ENCODE results near the gene TBC1D4. TPM values are rescaled to one million over a fixed set of nuclear protein-coding genes. Genes with fewer than 3 reads are reported as not detected.
"Not testable (repeated sequence)": the region's sequence is repeated elsewhere in the genome, so short reads cannot be mapped to it uniquely, and the experiment has no call there.

The TBC1D4 gene
- total and polyA plus RNA-seq, 2 experiments from 2014 or later = 5.5 to 13.5 TPM

DNA sequence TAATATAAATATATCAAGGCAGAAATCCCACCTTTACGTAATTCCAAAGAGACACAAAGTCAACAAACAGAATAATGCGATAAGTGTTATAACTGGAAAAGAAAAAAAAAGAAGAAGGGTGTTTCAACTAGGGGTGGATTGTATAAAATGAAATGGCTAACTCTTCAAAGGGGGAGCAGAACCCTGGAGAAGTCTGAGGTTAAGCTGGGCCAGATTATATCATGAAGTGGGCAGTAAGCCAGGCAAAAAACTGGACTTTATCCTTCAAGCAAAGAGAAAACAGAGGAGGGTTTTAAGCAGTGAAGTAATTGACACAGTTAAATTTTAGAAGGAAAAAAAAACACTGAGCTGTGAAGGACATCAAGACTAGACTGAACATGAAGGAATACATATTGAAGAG, 41.9 kb downstream of the TBC1D4 start:
- H3K4me3 ChIP-seq = no peak overlapping the region
- DNase-seq = no peak
- no peaks in the 10 kb centered on the region for H3F3A ChIP-seq (ENCODE audit: insufficient read depth)
- no peak overlapping the region for H3K9ac ChIP-seq
- H3K9me2 ChIP-seq (ENCODE audit: insufficient read depth) = no peaks in the 10 kb centered on the region
- no peaks in the 10 kb centered on the region for H4K20me1 ChIP-seq (ENCODE audit: insufficient read depth)
- H3K36me3 ChIP-seq (ENCODE audit: low read depth) = no peaks in the 10 kb centered on the region
- no peak overlapping the region for H2AFZ ChIP-seq
- no peaks in the 10 kb centered on the region for H3K9me3 ChIP-seq (ENCODE audit: low read depth)
- in situ Hi-C loops (cut with MboI) = no loop called here
- WGBS, 2 experiments (ENCODE audit: low coverage in 1 of 2, low lambda C conversion rate in 2 of 2, missing lambda C conversion rate in 2 of 2) = 95 to 99% methylated on average over 2 of the region's 2 CpGs
- H3K27me3 ChIP-seq (replicated peaks; ENCODE audit: insufficient read depth) = no peaks in the 10 kb centered on the region
- no peaks in the 10 kb centered on the region for H3K4me1 ChIP-seq (ENCODE audit: insufficient read depth)
- no peak overlapping the region for H3K4me2 ChIP-seq (ENCODE audit: unreplicated experiment)
- no peak overlapping the region for H3K27ac ChIP-seq
- TF ChIP-seq EZH2 (IDR thresholded peaks at IDR 0.05; ENCODE audit: insufficient read depth, poor library complexity, severe bottlenecking) (no peak), EZH2phosphoT487 (IDR thresholded peaks at IDR 0.05; ENCODE audit: insufficient read depth, low read depth) (no peak)
- H3K79me2 ChIP-seq (ENCODE audit: insufficient read depth) = peaks cover 25% of the 10 kb centered on the region

DNA sequence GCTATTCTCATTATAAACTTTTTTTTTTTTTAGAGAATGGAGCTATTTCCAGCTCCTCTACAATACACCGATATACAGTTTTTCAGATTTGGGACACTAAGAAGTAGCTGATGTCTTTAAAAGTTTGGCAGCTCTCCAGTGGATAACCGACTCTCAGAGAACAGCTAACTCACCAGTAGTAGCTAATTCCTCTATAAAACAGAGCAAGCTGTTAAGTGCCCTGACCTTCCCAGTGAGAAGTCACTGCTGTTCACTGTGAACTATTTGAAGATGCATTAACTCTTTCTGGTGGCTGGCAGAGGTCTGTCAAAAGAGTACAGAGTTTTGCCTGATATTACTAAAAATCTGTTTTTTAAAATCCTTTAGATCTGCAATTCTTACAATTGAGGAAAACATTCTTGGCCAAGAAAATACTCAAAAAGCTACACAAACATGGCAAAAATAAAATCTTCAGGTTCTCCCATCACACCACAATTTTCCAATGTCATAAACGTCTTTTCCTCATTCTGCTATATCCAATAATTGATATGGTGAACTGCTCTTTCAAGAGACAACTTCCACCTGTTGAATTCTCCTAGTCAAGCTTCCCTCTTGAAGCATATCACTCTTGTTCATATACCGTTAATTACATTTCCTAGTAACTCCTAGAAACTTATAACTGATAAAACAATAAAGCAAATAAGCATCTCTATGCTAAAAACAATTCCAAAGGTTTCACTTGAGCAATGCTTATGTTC, 44.2 kb downstream of the TBC1D4 start:
- TF ChIP-seq EZH2 (IDR thresholded peaks at IDR 0.05; ENCODE audit: insufficient read depth, poor library complexity, severe bottlenecking) = no peak
- TF ChIP-seq EZH2phosphoT487 (IDR thresholded peaks at IDR 0.05; ENCODE audit: insufficient read depth, low read depth) = no peak
- in situ Hi-C loops (cut with MboI) = no loop called here

DNA sequence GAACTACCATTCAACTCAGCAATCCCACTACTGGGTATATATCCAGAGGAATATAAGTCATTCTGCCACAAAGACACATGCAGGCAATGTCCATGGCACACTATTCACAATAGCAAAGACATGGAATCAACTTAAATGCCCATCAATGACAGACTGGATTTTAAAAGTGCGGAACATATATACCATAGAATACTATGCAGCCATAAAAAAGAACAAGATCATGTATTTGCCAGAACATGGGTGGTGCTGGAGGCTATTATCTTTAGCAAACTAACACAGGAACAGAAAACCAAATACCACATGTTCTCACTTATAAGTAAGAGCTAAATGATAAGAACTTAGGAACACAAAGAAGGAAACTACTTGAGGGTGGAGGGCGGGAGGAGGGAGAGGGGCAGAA, 47.8 kb downstream of the TBC1D4 start:
- WGBS, 2 experiments (ENCODE audit: low coverage in 1 of 2, low lambda C conversion rate in 2 of 2, missing lambda C conversion rate in 2 of 2) = 92 to 98% methylated on average over 2 of the region's 2 CpGs
- H4K20me1 ChIP-seq (ENCODE audit: insufficient read depth); in situ Hi-C loops (cut with MboI): not testable (repeated sequence)

More for the DNA sequence above, 44.2 kb downstream of the TBC1D4 start:
- H4K20me1 ChIP-seq (ENCODE audit: insufficient read depth) = no peaks in the 10 kb centered on the region
- WGBS, 2 experiments (ENCODE audit: low coverage in 1 of 2, low lambda C conversion rate in 2 of 2, missing lambda C conversion rate in 2 of 2) = 48 to 50% methylated on average over 4 of the region's 4 CpGs
- no peaks in the 10 kb centered on the region for H3K9me3 ChIP-seq (ENCODE audit: low read depth)
- no peaks in the 10 kb centered on the region for H3K9me2 ChIP-seq (ENCODE audit: insufficient read depth)
- no peaks in the 10 kb centered on the region for H3K36me3 ChIP-seq (ENCODE audit: low read depth)
- no peaks in the 10 kb centered on the region for H3K4me1 ChIP-seq (ENCODE audit: insufficient read depth)
- peaks cover 26% of the 10 kb centered on the region for H3K79me2 ChIP-seq (ENCODE audit: insufficient read depth)
- H3K9ac ChIP-seq = no peak overlapping the region
- H3K27me3 ChIP-seq (replicated peaks; ENCODE audit: insufficient read depth) = no peaks in the 10 kb centered on the region
- H3K4me2 ChIP-seq (ENCODE audit: unreplicated experiment) = no peak overlapping the region
- H2AFZ ChIP-seq = no peak overlapping the region
- DNase-seq = peak; percentile 47
- no peaks in the 10 kb centered on the region for H3F3A ChIP-seq (ENCODE audit: insufficient read depth)
- no peak overlapping the region for H3K4me3 ChIP-seq
- no peak overlapping the region for H3K27ac ChIP-seq

DNA sequence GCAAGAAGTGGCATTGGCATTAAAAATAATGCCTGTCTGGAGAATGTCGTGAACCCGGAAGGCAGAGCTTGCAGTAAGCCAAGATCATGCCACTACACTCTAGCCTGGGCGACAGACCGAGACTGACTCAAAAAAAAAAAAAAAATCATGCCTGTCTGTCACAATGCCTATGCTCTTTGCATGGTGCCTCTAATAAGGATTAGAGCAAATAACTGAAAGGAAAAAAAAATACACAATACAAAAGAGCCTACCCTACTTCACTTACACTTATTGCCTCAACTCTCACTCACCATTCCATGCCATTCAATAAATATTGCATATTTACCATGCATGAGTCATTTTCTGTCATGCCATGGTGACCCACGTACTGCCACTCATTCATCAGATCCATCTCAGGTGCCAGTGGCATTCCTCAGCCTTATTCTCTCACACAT, 49.1 kb downstream of the TBC1D4 start:
- Histone ChIP-seq H3K4me3 (no peak overlapping the region), H3K4me1 (ENCODE audit: insufficient read depth) (no peaks in the 10 kb centered on the region), H4K20me1 (ENCODE audit: insufficient read depth) (no peaks in the 10 kb centered on the region), H3K4me2 (ENCODE audit: unreplicated experiment) (no peak overlapping the region), H3K36me3 (ENCODE audit: low read depth) (no peaks in the 10 kb centered on the region), H3F3A (ENCODE audit: insufficient read depth) (0 out of 2 replicates have a peak, but pooled peaks cover 4% of the 10 kb centered on the region), H3K27me3 (replicated peaks; ENCODE audit: insufficient read depth) (no peaks in the 10 kb centered on the region), H3K9ac (no peak overlapping the region), H3K79me2 (ENCODE audit: insufficient read depth) (peaks cover 12% of the 10 kb centered on the region; the same call in 1 of the 2 replicates), H3K9me2 (ENCODE audit: insufficient read depth) (no peaks in the 10 kb centered on the region), H3K9me3 (ENCODE audit: low read depth) (no peaks in the 10 kb centered on the region), H2AFZ (no peak overlapping the region), H3K27ac (no peak overlapping the region)
- no peak for TF ChIP-seq EZH2 (IDR thresholded peaks at IDR 0.05; ENCODE audit: insufficient read depth, poor library complexity, severe bottlenecking)
- TF ChIP-seq EZH2phosphoT487 (IDR thresholded peaks at IDR 0.05; ENCODE audit: insufficient read depth, low read depth) = no peak
- 87 to 92% methylated on average over 5 of the region's 5 CpGs for WGBS, 2 experiments (ENCODE audit: low coverage in 1 of 2, low lambda C conversion rate in 2 of 2, missing lambda C conversion rate in 2 of 2)
- DNase-seq = no peak
- in situ Hi-C loops (cut with MboI) = no loop called here

More for the DNA sequence above, 47.8 kb downstream of the TBC1D4 start:
- H3K27me3 ChIP-seq (replicated peaks; ENCODE audit: insufficient read depth); H3K4me1 ChIP-seq (ENCODE audit: insufficient read depth); H3K4me3 ChIP-seq; H3F3A ChIP-seq (ENCODE audit: insufficient read depth); H3K9me3 ChIP-seq (ENCODE audit: low read depth); H3K36me3 ChIP-seq (ENCODE audit: low read depth); H3K9me2 ChIP-seq (ENCODE audit: insufficient read depth); H3K9ac ChIP-seq; DNase-seq; H2AFZ ChIP-seq; H3K4me2 ChIP-seq (ENCODE audit: unreplicated experiment); H3K27ac ChIP-seq: not testable (repeated sequence)
- H3K79me2 ChIP-seq (ENCODE audit: insufficient read depth) = peaks cover 12% of the 10 kb centered on the region; the same call in 1 of the 2 replicates

Data from GM23248 (cell line).